Type B pancreatic cell (in vitro differentiated cells): ENCODE measurements around the gene ZP2. TPM values are rescaled to one million over a fixed set of nuclear protein-coding genes. Genes with fewer than 3 reads are reported as not detected.
A peak's percentile ranks its signal among the peaks of the same experiment; 100 is the strongest.
"Not testable (repeated sequence)": the region's sequence is repeated elsewhere in the genome, so short reads cannot be mapped to it uniquely, and the experiment has no call there.

Experiments
- DNase-seq: peaks from one replicate; pipeline ENCODE4 v3.0.0; 2021; ENCODE audit warnings: mixed read lengths; ENCODE audit not compliant: unreplicated experiment; ENCODE audit errors: extremely low spot score
- H3K27ac Mint-ChIP-seq: 2 replicates; pipeline ENCODE4 v1.8.0; 2021; ENCODE audit warnings: mild to moderate bottlenecking, mixed read lengths
- H3K27me3 Mint-ChIP-seq: 2 replicates; pipeline ENCODE4 v1.8.0; 2021; ENCODE audit warnings: mixed read lengths
- H3K36me3 Mint-ChIP-seq: 2 replicates; pipeline ENCODE4 v1.8.0; 2021; ENCODE audit warnings: mixed read lengths
- H3K4me1 Mint-ChIP-seq: one replicate; pipeline ENCODE4 v1.8.0; 2021; ENCODE audit warnings: mixed read lengths; ENCODE audit not compliant: unreplicated experiment
- H3K4me3 Mint-ChIP-seq: 2 replicates; pipeline ENCODE4 v1.8.0; 2021; ENCODE audit warnings: mild to moderate bottlenecking, mixed read lengths
- H3K9me3 Mint-ChIP-seq: 2 replicates; pipeline ENCODE4 v1.8.0; 2021; ENCODE audit warnings: mixed read lengths
- CTCF ChIP-seq: fragments of 200-600 bp; sonication (generic); conservative IDR thresholded peaks from 2 replicates; pipeline ENCODE4 v1.5.0; 2021; ENCODE audit warnings: antibody characterized with exemption, mild to moderate bottlenecking
- long read RNA-seq: library from polyadenylated mRNA; unstranded; transcript quantifications from one replicate; pipeline ENCODE4 v2.0.0, GENCODE V29; 2020
- total RNA-seq: library from RNA; stranded (reverse); gene quantifications from 2 replicates; pipeline ENCODE4 v1.2.1, GENCODE V29; 2021; ENCODE audit warnings: low replicate concordance

ZP2 gene
- total RNA-seq, result not detected in 2 replicates
- long read RNA-seq, partial matches to known transcripts, result 1 of 1 reads
- long read RNA-seq, other reads (novel, unspliced or antisense), result 0 of 1 reads

- Mint-ChIP-seq H3K36me3 (no peaks in the 10 kb centered on the region), H3K4me3 (no peak within 1 kb of the TSS), H3K27me3 (peaks cover 3% of the 10 kb centered on the region), H3K4me1 (no peaks in the 10 kb centered on the region), H3K9me3 (peaks cover 4% of the 10 kb centered on the region), H3K27ac (no peak within 1 kb of the TSS)
- no peak for DNase-seq
- TF ChIP-seq CTCF, result no peak
These were observed at the start of gene ZP2 for GRCh38 chr16:21211486-21211885. TSS of gene ZP2 (minus strand) at chr16:21211574. CDS start at chr16:21211547, 27 bp downstream.

GRCh38 chr16:21257284-21257683 is 45.9 kb upstream of the ZP2 start:
- Mint-ChIP-seq H3K4me1 (peaks cover 14% of the 10 kb centered on the region), H3K9me3 (no peaks in the 10 kb centered on the region), H3K27me3 (peaks cover 4% of the 10 kb centered on the region), H3K4me3 (no peak overlapping the region), H3K36me3 (no peaks in the 10 kb centered on the region), H3K27ac (no peak overlapping the region)
- no peak for TF ChIP-seq CTCF
- DNase-seq, result no peak

- no peaks in the 10 kb centered on the region for H3K36me3 Mint-ChIP-seq
- no peak for DNase-seq
- no peak overlapping the region for H3K27ac Mint-ChIP-seq
- no peak for TF ChIP-seq CTCF
- no peak overlapping the region for H3K4me3 Mint-ChIP-seq
- H3K9me3 Mint-ChIP-seq, result no peaks in the 10 kb centered on the region
- peaks cover 4% of the 10 kb centered on the region for H3K27me3 Mint-ChIP-seq
- H3K4me1 Mint-ChIP-seq, result peaks cover 14% of the 10 kb centered on the region
These were observed 45.3 kb upstream of the ZP2 start for GRCh38 chr16:21256636-21257035.

GRCh38 chr16:21253470-21253869 is 42.1 kb upstream of the ZP2 start:
- TF ChIP-seq CTCF, result no peak
- H3K27me3 Mint-ChIP-seq, result peaks cover 7% of the 10 kb centered on the region
- H3K9me3 Mint-ChIP-seq, result no peaks in the 10 kb centered on the region

GRCh38 chr16:21250072-21250923 is 38.9 kb upstream of the ZP2 start:
- Mint-ChIP-seq H3K9me3 (no peaks in the 10 kb centered on the region), H3K27ac (peak overlapping the region; percentile 17), H3K27me3 (peaks cover 6% of the 10 kb centered on the region), H3K4me3 (no peak overlapping the region), H3K4me1 (peaks cover 5% of the 10 kb centered on the region), H3K36me3 (no peaks in the 10 kb centered on the region)
- no peak for DNase-seq
- TF ChIP-seq CTCF, result no peak

More at GRCh38 chr16:21253470-21253869, 42.1 kb upstream of the ZP2 start:
- Mint-ChIP-seq H3K36me3 (no peaks in the 10 kb centered on the region), H3K4me1 (peaks cover 1% of the 10 kb centered on the region), H3K4me3 (no peak overlapping the region), H3K27ac (no peak overlapping the region)
- no peak for DNase-seq

- not testable (repeated sequence) for H3K9me3 Mint-ChIP-seq, DNase-seq, H3K27me3 Mint-ChIP-seq, H3K27ac Mint-ChIP-seq, H3K36me3 Mint-ChIP-seq, H3K4me3 Mint-ChIP-seq
- H3K4me1 Mint-ChIP-seq, result peaks cover 19% of the 10 kb centered on the region
These were observed 36.8 kb upstream of the ZP2 start for GRCh38 chr16:21248179-21248578.
